Measurements from ENCODE around the gene PRR13. TPM values are rescaled to one million over a fixed set of nuclear protein-coding genes. Genes with fewer than 3 reads are reported as not detected.
"Not testable (repeated sequence)": the region's sequence is repeated elsewhere in the genome, so short reads cannot be mapped to it uniquely, and the experiment has no call there.

Gene PRR13
- polyA plus RNA-seq, 1 donor from 2014 or later, result 6.4 TPM

DNA sequence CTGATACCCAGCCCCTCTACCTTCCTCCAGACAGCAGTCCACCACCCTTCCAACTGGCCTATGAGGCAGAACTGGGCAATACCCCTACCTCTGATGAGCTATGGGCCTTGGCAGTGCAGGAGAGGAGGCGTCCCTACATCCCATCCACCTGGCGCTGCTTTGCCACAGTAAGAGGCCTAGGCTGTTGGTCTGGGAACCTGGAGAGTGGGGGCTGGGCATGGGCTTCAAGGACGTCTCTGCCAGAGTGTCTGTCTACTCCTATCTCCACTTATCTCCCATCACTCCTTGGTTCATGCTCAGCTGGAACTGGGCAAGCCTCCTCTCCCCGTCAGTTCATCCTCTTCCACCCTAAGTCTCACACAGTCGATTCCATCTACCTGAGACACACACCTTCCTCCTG is 11.4 kb upstream of the PRR13 start:
- Histone ChIP-seq H3K4me2 (ENCODE audit: low read length) (no peak overlapping the region), H3F3A (ENCODE audit: insufficient read depth, low read length, poor library complexity, severe bottlenecking) (no peaks in the 10 kb centered on the region), H3K9me2 (ENCODE audit: insufficient read depth, low read length) (no peaks in the 10 kb centered on the region), H3K27ac (ENCODE audit: low read length) (no peak overlapping the region), H3K79me2 (replicated peaks; ENCODE audit: insufficient read depth, low read length) (no peaks in the 10 kb centered on the region), H4K20me1 (ENCODE audit: insufficient read depth) (no peaks in the 10 kb centered on the region), H3K27me3 (ENCODE audit: insufficient read depth, low read depth, low read length) (no peaks in the 10 kb centered on the region), H3K9ac (ENCODE audit: low read length) (no peak overlapping the region), H3K4me3 (ENCODE audit: low read length) (no peak overlapping the region), H2AFZ (ENCODE audit: low read depth, low read length) (no peak overlapping the region), H3K9me3 (ENCODE audit: low read length) (no peaks in the 10 kb centered on the region), H3K36me3 (ENCODE audit: insufficient read depth, low read length) (no peaks in the 10 kb centered on the region)
- TF ChIP-seq, protein P1, sequence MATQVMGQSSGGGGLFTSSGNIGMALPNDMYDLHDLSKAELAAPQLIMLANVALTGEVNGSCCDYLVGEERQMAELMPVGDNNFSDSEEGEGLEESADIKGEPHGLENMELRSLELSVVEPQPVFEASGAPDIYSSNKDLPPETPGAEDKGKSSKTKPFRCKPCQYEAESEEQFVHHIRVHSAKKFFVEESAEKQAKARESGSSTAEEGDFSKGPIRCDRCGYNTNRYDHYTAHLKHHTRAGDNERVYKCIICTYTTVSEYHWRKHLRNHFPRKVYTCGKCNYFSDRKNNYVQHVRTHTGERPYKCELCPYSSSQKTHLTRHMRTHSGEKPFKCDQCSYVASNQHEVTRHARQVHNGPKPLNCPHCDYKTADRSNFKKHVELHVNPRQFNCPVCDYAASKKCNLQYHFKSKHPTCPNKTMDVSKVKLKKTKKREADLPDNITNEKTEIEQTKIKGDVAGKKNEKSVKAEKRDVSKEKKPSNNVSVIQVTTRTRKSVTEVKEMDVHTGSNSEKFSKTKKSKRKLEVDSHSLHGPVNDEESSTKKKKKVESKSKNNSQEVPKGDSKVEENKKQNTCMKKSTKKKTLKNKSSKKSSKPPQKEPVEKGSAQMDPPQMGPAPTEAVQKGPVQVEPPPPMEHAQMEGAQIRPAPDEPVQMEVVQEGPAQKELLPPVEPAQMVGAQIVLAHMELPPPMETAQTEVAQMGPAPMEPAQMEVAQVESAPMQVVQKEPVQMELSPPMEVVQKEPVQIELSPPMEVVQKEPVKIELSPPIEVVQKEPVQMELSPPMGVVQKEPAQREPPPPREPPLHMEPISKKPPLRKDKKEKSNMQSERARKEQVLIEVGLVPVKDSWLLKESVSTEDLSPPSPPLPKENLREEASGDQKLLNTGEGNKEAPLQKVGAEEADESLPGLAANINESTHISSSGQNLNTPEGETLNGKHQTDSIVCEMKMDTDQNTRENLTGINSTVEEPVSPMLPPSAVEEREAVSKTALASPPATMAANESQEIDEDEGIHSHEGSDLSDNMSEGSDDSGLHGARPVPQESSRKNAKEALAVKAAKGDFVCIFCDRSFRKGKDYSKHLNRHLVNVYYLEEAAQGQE (IDR thresholded peaks at IDR 0.05; ENCODE audit: borderline replicate concordance), result no peak
- no peak for TF ChIP-seq SMC3 (conservative IDR thresholded peaks at IDR 0.05; ENCODE audit: poor library complexity)
- no peak for TF ChIP-seq EP300 (conservative IDR thresholded peaks at IDR 0.05; ENCODE audit: poor library complexity, severe bottlenecking)
- TF ChIP-seq EZH2 (IDR thresholded peaks at IDR 0.05; ENCODE audit: borderline replicate concordance, insufficient read depth, low read length, poor library complexity, severe bottlenecking), result no peak
- TF ChIP-seq RAD21 (conservative IDR thresholded peaks at IDR 0.05), result no peak
- no peak for TF ChIP-seq POLR2AphosphoS5 (IDR thresholded peaks at IDR 0.05)
- no peak for TF ChIP-seq TAF1 (IDR thresholded peaks at IDR 0.05; ENCODE audit: low read depth)
- TF ChIP-seq, protein P2, sequence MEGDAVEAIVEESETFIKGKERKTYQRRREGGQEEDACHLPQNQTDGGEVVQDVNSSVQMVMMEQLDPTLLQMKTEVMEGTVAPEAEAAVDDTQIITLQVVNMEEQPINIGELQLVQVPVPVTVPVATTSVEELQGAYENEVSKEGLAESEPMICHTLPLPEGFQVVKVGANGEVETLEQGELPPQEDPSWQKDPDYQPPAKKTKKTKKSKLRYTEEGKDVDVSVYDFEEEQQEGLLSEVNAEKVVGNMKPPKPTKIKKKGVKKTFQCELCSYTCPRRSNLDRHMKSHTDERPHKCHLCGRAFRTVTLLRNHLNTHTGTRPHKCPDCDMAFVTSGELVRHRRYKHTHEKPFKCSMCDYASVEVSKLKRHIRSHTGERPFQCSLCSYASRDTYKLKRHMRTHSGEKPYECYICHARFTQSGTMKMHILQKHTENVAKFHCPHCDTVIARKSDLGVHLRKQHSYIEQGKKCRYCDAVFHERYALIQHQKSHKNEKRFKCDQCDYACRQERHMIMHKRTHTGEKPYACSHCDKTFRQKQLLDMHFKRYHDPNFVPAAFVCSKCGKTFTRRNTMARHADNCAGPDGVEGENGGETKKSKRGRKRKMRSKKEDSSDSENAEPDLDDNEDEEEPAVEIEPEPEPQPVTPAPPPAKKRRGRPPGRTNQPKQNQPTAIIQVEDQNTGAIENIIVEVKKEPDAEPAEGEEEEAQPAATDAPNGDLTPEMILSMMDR (IDR thresholded peaks at IDR 0.05; ENCODE audit: poor library complexity, severe bottlenecking), result no peak
- no peak for TF ChIP-seq MXI1 (conservative IDR thresholded peaks at IDR 0.05; ENCODE audit: poor library complexity, severe bottlenecking)

DNA sequence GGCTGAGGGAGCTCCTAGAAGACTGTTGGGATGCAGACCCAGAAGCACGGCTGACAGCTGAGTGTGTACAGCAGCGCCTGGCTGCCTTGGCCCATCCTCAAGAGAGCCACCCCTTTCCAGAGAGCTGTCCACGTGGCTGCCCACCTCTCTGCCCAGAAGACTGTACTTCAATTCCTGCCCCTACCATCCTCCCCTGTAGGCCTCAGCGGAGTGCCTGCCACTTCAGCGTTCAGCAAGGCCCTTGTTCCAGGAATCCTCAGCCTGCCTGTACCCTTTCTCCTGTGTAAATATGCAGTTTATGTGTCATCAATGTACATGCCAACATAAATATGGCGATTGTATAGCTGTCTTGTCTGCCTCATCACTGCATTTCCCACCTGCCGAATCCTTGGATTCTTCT is 10.3 kb upstream of the PRR13 start:
- H3K4me2 ChIP-seq (ENCODE audit: low read length), result no peak overlapping the region
- H4K20me1 ChIP-seq (ENCODE audit: insufficient read depth), result no peaks in the 10 kb centered on the region
- no peaks in the 10 kb centered on the region for H3F3A ChIP-seq (ENCODE audit: insufficient read depth, low read length, poor library complexity, severe bottlenecking)
- no peak overlapping the region for H3K4me3 ChIP-seq (ENCODE audit: low read length)
- no peaks in the 10 kb centered on the region for H3K79me2 ChIP-seq (replicated peaks; ENCODE audit: insufficient read depth, low read length)
- H3K9me2 ChIP-seq (ENCODE audit: insufficient read depth, low read length), result no peaks in the 10 kb centered on the region
- H2AFZ ChIP-seq (ENCODE audit: low read depth, low read length), result no peak overlapping the region
- no peaks in the 10 kb centered on the region for H3K9me3 ChIP-seq (ENCODE audit: low read length)
- no peak overlapping the region for H3K9ac ChIP-seq (ENCODE audit: low read length)
- H3K27ac ChIP-seq (ENCODE audit: low read length), result no peak overlapping the region
- TF ChIP-seq, protein P1 (IDR thresholded peaks at IDR 0.05; ENCODE audit: borderline replicate concordance), result no peak
- TF ChIP-seq, protein P2 (IDR thresholded peaks at IDR 0.05; ENCODE audit: poor library complexity, severe bottlenecking), result no peak
- TF ChIP-seq EP300 (conservative IDR thresholded peaks at IDR 0.05; ENCODE audit: poor library complexity, severe bottlenecking), result no peak
- no peaks in the 10 kb centered on the region for H3K27me3 ChIP-seq (ENCODE audit: insufficient read depth, low read depth, low read length)
- H3K36me3 ChIP-seq (ENCODE audit: insufficient read depth, low read length), result no peaks in the 10 kb centered on the region

DNA sequence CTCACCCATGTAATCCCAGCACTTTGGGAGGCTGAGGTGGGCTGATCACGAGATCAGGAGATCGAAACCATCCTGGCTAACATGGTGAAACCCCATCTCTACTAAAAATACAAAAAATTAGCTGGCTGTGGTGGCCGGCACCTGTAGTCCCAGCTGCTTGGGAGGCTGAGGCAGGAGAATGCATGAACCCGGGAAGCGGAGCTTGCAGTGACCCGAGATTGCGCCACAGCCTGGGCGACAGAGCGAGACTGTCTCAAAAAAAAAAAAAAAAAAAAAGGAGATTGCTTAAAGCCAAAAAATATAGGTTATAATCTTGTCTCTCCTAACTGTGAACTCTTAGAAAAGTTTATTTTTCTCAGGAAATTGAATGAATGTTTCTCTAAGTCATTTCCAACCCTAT is 6.2 kb upstream of the PRR13 start:
- not testable (repeated sequence) for H3K36me3 ChIP-seq (ENCODE audit: insufficient read depth, low read length); H3K4me3 ChIP-seq (ENCODE audit: low read length); H2AFZ ChIP-seq (ENCODE audit: low read depth, low read length); H3K27me3 ChIP-seq (ENCODE audit: insufficient read depth, low read depth, low read length); H3K9ac ChIP-seq (ENCODE audit: low read length); H3K9me3 ChIP-seq (ENCODE audit: low read length); H3K9me2 ChIP-seq (ENCODE audit: insufficient read depth, low read length); H3K27ac ChIP-seq (ENCODE audit: low read length); H4K20me1 ChIP-seq (ENCODE audit: insufficient read depth); H3K4me2 ChIP-seq (ENCODE audit: low read length); H3F3A ChIP-seq (ENCODE audit: insufficient read depth, low read length, poor library complexity, severe bottlenecking); H3K79me2 ChIP-seq (replicated peaks; ENCODE audit: insufficient read depth, low read length)

All from neural cell (in vitro differentiated cells).